Stimulated activated CD4-positive, alpha-beta T cell treated with anti-CD3 and anti-CD28 coated beads, Interleukin-15, amount 100 ng/mL, for 1 hour (primary cell): ENCODE measurements around the gene PCDHGA7.
"Not testable (repeated sequence)": the region's sequence is repeated elsewhere in the genome, so short reads cannot be mapped to it uniquely, and the experiment has no call there.

Experiments used
- DNase-seq, 2 donors: peaks; one replicate each; pipeline ENCODE4 v3.0.0-alpha.2; 2020; ENCODE audit warnings: low read depth in 1 of 2, low spot score in 1 of 2

PCDHGA7 gene

DNA sequence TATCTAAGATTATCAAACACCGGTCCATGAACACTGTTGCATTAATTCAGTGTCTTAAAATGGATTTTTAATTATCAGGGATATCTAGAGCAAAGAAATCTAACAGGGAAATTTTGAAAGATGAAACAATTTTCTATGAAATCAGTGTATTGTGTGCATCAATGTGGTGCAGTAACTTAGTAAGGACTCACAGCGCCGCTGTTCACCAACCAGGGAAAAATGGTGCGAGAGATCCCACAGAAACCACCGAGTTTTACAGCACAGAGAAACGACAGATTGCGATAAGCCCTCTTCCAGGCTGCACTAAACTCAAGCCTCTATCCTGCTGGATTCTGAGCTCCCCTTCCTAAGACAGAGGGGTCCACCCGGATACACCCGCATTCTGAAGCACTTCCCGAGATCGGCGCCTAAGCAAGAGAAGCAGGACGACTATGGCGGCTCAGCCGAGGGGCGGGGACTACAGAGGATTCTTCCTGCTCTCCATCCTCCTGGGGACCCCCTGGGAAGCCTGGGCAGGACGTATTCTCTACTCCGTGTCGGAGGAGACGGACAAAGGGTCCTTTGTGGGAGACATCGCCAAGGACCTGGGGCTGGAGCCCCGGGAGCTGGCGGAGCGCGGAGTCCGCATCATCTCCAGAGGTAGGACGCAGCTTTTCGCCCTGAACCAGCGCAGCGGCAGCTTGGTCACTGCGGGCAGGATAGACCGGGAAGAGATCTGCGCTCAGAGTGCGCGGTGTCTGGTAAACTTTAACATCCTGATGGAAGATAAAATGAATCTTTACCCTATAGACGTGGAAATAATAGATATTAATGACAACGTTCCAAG is at the start of gene PCDHGA7:
Gene PCDHGA7, plus strand, starts transcription at position 274 of the 826 bp plus-strand sequence. Its CDS starts 158 bp downstream, at position 432.
- no peak for DNase-seq

DNA sequence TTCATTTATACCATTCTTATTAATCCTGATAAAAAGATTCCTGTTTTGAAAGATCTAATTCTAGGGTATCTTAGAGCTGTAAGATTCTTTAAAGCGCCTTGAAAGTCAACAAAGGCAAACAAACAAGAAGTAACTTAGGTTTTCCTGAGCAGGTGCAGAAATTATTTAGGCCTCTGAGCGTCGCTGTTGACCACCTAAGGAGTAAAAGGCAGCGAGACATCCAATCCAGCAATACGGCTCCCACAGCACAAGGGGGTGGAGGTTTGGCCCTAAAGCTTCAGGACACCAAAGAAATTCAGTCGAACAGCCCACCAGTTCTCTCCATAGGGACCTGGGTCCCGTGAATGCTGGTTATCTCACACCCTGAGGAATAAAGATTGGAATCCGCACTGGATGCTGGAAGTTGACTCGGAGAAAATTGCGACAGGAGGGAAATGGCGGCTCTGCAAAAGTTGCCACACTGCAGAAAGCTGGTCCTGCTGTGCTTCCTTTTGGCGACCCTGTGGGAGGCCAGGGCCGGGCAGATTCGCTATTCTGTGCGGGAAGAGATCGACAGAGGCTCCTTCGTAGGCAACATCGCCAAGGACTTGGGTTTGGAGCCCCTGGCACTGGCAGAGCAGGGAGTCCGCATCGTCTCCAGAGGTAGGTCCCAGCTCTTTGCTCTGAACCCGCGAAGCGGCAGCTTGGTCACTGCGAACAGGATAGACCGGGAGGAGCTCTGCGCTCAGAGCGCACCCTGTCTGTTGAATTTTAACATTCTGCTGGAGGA is 43.8 kb upstream of the PCDHGA7 start, which contains the start of gene PCDHGA2:
Gene PCDHGA2, plus strand, starts transcription at position 223 of the 769 bp plus-strand sequence.
- DNase-seq, result no peak

DNA sequence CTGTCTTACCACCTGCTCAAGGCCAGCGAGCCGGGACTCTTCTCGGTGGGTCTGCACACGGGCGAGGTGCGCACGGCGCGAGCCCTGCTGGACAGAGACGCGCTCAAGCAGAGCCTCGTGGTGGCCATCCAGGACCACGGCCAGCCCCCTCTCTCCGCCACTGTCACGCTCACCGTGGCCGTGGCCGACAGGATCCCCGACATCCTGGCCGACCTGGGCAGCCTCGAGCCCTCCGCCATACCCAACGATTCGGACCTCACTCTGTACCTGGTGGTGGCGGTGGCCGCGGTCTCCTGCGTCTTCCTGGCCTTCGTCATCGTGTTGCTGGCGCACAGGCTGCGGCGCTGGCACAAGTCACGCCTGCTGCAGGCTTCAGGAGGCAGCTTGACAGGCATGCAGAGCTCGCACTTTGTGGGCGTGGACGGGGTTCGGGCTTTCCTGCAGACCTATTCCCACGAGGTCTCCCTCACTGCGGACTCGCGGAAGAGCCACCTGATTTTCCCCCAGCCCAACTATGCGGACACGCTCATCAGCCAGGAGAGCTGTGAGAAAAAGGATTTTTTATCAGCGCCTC is 41.7 kb upstream of the PCDHGA7 start:
- DNase-seq, result not testable (repeated sequence)

DNA sequence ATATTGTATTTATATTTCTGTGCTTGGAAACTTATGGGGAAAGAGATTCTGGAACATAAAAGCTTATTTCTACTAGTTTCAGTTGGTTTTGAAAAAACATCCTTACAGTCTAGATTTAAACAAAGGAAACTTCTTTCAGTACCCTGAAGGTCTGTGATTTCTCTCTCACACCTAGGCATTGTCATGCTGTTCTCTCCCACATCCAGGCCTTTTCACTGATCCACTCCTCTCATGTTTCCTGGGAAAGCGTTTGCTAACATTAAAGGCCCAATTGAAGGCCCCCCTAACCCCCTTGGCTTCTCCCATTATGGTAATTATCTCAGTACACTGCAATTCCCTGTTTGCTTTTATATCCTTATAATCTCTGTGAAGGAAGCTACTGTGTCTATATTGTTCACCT is 39.8 kb upstream of the PCDHGA7 start:
- no peak for DNase-seq

DNA sequence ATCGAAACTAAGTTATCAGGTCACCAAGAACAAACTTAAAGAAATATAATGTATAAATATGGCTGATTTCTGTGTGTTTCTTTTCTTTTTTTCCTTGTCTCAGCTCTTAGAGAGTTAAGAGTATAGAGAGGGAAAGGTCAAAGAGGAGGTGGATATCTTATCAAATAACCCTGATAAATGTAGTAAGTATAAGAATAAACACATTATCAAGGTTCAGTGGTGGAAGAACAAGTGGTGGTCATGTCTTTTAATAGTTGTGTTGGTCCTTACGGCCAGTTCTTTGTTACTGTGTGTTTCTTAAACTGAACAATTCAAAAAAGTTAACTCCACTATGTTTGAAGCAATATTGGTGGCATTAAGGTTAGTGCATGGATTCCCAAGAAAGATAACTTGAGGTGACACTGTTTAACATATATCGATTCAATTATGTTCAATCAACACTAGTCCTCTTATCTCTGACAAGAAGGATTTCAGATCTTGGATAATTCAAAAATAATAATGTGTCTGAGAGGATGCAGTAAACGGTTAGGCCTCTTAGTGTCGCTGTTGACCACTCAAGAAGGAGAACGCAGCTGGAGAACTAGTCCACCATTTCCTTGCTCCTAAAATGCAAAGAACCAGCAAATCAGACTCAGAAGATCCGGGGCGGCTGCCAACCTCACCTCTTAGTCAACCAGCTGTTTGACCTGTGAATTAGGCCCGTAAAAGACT is 39.1 kb upstream of the PCDHGA7 start, which contains the start of gene PCDHGA3:
Gene PCDHGA3, plus strand, starts transcription at position 588 of the 711 bp plus-strand sequence. CDS start 205 bp downstream, outside the sequence.
- DNase-seq, result no peak

DNA sequence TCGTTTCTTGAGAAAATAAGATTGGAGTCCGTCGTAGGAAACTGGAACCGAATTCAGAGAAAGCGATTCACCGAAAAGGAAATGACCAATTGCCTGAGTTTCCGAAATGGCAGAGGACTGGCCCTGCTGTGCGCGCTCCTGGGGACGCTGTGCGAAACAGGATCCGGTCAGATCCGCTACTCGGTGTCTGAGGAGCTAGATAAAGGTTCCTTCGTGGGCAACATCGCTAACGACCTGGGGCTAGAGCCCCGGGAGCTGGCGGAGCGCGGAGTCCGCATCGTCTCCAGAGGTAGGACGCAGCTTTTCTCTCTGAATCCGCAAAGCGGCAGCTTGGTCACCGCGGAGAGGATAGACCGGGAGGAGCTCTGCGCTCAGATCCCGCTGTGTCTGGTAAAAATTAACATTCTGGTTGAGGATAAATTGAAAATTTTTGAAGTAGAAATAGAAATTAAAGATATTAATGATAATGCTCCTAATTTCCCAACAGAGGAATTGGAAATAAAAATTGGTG is 38.5 kb upstream of the PCDHGA7 start:
- no peak for DNase-seq

DNA sequence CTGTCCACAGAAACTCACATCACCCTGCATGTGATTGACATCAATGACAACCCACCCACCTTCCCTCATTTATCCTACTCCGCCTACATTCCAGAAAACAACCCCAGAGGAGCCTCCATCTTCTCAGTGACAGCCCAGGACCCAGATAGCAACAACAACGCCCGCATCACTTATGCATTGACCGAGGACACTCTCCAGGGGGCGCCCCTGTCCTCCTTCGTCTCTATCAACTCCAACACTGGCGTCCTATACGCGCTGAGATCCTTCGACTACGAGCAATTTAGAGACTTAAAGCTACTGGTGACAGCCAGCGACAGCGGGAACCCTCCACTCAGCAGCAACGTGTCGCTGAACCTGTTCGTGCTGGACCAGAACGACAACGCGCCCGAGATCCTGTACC is 37.2 kb upstream of the PCDHGA7 start:
- DNase-seq, result no peak

DNA sequence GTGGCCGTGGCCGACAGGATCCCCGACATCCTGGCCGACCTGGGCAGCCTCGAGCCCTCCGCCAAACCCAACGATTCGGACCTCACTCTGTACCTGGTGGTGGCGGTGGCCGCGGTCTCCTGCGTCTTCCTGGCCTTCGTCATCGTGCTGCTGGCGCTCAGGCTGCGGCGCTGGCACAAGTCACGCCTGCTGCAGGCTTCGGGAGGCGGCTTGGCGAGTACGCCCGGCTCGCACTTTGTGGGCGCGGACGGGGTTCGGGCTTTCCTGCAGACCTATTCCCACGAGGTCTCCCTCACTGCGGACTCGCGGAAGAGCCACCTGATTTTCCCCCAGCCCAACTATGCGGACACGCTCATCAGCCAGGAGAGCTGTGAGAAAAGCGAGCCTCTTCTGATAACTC is 36.5 kb upstream of the PCDHGA7 start:
- DNase-seq, result not testable (repeated sequence)

DNA sequence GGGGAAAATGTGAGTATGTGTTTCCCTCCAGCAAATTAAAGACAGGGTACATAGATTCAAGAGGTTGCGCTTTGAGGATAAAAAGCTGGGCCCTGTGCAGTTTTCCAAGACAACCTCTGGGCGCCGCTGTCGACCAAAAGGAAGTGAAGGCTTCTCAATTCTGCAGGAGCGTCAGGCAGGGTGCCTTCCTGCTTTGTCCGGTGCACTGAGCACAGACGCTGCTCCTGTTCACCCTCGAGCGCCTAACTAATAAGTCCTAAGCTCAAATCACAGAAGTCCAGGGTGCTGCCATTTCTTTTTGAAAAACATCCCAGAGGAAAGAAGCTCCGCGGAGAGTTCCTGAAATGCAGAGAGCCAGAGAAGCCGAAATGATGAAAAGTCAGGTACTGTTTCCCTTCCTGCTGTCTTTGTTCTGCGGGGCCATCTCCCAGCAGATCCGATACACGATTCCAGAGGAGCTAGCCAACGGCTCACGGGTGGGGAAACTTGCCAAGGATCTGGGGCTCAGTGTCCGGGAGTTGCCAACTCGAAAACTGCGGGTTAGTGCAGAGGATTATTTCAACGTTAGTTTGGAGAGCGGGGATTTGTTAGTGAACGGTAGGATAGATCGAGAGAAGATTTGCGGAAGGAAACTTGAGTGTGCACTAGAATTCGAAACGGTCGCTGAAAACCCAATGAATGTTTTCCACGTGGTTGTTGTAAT is 32.5 kb upstream of the PCDHGA7 start, which contains the start of gene PCDHGB1:
Gene PCDHGB1, plus strand, starts transcription at position 183 of the 703 bp plus-strand sequence. Its CDS starts 162 bp downstream, at position 345.
- no peak for DNase-seq

DNA sequence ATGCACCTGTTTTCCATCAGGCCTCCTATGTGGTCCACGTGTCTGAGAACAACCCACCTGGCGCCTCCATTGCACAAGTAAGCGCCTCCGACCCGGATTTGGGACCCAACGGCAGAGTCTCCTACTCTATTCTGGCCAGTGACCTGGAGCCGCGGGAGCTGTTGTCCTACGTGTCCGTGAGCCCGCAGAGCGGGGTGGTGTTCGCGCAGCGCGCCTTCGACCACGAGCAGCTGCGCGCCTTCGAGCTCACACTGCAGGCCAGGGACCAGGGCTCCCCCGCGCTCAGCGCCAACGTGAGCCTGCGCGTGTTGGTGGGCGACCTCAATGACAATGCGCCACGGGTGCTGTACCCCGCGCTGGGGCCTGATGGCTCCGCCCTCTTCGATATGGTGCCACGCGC is 31.0 kb upstream of the PCDHGA7 start:
- DNase-seq, result no peak

DNA sequence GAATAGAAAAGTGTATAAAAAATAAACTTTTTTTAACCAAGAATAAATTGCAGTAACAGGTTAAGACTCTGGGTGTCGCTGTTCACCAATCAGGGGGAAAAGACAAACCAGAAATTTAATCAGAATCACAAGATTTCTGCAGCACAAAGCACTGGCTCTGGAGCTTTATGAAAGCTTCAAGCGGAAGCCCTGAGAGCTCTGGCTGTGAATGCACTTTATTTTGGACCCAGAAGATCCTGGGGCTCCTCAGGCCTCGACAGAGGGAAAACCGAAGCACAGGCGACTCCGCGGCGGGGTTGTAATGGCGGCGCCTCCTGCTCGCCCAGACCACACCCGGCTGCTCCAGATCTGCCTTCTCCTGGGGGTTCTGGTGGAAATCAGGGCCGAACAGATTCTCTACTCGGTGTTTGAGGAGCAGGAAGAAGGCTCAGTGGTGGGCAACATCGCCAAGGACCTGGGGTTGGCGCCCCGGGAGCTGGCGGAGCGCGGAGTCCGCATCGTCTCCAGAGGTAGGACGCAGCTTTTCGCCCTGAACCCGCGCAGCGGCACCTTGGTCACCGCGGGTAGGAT is 27.6 kb upstream of the PCDHGA7 start, which contains the start of gene PCDHGA4:
Gene PCDHGA4, plus strand, starts transcription at position 122 of the 570 bp plus-strand sequence. Its CDS starts 87 bp downstream, at position 209.
- DNase-seq, result no peak

DNA sequence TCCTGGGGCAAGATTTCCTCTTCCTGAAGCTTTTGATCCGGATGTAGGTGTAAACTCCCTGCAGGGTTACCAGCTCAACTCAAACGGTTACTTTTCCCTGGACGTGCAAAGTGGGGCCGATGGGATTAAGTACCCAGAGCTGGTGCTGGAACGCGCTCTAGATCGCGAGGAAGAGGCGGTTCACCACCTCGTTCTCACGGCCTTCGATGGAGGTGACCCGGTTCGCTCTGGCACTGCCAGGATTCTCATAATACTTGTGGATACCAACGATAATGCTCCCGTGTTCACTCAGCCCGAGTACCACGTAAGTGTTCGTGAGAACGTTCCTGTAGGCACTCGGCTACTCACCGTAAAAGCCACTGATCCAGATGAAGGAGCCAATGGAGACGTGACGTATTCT is 26.9 kb upstream of the PCDHGA7 start:
- DNase-seq, result no peak

DNA sequence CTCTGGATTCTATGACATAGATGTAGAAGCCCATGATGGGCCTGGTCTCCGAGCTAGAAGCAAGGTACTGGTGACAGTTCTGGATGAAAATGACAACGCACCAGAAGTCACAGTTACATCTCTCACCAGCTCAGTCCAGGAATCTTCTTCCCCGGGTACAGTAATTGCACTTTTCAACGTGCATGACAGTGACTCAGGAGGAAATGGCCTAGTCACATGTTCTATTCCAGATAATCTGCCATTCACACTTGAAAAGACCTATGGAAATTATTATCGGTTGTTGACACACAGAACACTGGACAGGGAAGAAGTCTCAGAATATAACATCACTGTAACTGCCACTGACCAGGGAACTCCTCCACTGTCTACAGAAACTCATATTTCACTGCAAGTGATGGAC is 26.4 kb upstream of the PCDHGA7 start:
- DNase-seq, result no peak

DNA sequence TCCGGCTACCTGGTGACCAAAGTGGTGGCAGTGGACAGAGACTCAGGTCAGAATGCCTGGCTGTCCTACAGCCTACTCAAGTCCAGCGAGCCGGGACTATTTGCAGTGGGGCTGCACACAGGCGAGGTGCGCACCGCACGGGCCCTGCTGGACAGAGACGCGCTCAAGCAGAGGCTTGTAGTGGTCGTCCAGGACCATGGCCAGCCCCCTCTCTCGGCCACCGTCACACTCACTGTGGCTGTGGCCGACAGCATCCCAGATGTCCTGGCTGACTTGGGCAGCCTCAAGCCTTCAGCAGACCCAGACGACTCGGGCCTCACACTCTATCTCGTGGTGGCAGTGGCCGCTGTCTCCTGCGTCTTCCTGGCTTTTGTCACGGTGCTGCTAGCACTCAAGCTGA is 25.6 kb upstream of the PCDHGA7 start:
- DNase-seq, result no peak

DNA sequence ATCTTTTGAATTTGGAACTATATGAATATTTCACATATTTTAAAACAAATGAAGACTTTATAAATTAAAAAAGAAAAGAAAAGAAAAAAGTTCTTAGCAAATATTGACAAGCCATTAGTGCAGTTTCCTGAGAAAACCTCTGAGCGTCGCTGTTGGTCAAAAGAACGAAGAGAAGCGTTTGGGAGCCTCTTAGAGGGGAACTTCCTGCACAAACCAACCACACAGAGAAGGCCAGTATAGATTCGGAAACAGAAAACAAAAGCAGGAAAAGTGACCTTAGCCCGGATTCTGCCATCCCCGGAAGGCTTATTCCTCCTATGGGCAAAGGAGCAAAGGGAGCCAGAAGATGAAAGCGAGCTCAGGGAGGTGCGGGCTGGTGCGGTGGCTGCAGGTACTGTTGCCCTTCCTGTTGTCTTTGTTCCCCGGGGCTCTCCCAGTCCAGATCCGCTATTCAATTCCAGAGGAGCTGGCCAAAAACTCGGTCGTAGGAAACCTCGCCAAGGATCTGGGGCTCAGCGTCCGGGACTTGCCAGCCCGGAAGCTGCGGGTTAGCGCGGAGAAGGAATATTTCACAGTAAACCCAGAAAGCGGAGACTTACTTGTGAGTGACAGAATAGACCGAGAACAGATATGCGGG is 22.6 kb upstream of the PCDHGA7 start, which contains the start of gene PCDHGB2:
Gene PCDHGB2, plus strand, starts transcription at position 205 of the 637 bp plus-strand sequence. Its CDS starts 142 bp downstream, at position 347.
- DNase-seq, result no peak

DNA sequence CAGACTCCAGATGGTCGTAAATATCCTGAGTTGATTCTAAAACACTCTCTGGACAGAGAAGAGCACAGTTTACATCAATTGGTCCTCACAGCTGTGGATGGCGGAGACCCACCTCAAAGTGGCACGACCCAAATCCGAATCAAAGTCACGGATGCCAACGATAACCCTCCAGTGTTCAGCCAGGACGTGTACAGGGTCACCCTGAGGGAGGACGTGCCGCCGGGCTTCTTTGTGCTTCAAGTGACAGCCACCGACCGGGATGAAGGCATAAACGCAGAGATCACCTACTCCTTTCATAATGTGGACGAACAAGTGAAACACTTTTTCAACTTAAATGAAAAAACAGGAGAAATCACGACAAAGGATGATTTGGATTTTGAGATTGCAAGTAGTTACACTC is 21.9 kb upstream of the PCDHGA7 start:
- no peak for DNase-seq

DNA sequence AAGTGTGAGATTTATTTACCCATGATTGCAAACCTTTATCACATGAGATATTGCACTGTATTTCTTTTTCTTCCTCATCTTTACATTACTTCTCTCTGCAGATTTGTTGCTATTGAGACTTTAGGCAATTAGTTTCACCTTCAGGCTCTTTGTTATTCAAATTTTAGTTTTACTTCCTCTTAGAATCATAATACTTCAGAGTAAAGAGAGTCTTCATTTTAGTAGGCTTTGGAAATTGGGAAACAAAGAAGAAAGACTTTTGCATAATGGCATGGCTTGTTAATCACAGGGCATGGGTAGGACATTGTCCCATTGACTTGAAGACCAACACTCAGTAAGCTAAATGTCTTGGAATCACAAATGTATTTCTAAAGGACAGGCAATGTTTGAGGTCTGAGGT is 19.8 kb upstream of the PCDHGA7 start:
- no peak for DNase-seq

DNA sequence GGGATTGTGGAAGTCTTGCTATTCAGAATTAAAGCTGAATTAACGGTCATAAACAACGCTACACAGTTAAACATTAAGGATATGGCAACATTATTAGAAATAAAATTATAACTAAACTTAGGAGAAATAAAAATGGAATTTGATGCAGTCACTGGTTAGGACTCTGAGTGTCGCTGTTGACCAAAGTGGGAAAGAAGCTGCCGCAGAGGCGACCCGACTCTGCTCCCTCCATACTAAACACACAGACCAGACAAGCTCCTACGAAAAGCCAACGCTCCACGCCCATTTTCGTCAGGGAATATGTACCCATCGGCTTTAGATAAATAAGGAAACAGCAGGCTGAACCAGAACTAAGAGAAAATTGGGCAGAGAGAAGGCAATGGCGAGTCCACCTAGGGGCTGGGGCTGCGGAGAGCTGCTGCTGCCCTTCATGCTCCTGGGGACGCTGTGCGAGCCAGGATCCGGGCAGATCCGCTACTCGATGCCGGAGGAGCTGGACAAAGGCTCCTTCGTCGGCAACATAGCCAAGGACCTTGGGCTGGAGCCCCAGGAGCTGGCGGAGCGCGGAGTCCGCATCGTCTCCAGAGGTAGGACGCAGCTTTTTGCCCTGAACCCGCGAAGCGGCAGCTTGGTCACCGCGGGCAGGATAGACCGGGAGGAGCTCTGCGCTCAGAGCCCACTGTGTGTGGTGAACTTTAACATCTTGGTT is 18.4 kb upstream of the PCDHGA7 start, which contains the start of gene PCDHGA5:
Gene PCDHGA5, plus strand, starts transcription at position 211 of the 709 bp plus-strand sequence. Its CDS starts 169 bp downstream, at position 380.
- no peak for DNase-seq
